GM08714 (cell line): ENCODE measurements around the gene PPIL1.

Experiments
- H3K4me3 ChIP-seq: fragments of 200-500 bp; sonication (Bioruptor generic); 2 replicates; pipeline ENCODE4 v1.5.1; 2014; ENCODE audit warnings: mild to moderate bottlenecking, low read length, inconsistent platforms
- ZNF274 ChIP-seq: IDR thresholded peaks from 2 replicates; pipeline ENCODE4 v1.6.1; 2012; ENCODE audit warnings: mild to moderate bottlenecking, low read depth, low read length

Gene PPIL1

DNA sequence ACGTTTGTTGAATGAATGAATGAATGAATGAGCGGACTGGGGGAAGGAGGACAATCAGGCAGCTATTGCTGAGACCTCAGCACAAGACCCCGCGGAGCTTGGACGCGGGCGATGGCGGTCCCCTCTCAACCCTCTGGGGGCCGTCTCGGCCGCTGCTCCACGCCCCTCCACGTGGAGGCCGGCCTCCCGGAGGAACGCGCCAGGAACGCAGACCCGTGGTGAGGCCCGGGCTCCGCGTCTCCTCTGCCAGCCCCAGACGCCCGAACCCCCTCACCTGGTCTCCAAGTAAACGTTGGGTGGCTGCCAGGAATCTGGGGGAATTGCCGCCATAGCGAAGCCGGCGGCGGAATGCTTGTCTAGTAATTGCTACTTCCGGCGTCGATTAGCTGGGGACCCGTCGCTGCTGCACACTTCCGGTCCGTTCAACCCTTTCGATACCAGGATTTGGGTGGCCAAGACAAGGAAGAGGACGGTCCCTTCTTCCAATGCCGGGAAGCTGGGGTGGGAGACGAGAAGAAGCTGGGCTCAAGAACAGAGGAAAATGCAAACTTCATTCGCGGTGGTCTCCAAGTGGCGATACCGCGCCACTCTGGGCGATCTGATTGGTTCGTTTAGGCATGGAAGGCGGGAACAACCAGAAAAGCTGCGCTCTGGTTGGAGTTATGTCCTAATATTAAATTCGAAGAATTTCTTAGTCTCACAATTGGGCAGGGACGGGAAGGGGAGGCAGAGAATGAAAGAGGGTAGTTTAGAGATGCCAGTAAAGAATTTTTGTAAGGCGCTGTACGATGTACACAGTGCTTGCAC is at the start of gene PPIL1:
TSS of gene PPIL1 (minus strand) at position 361 of the 807 bp plus-strand sequence. CDS start at position 330, 31 bp downstream.
- peak within 1 kb of the TSS; percentile 82 for H3K4me3 ChIP-seq
- no peak for TF ChIP-seq ZNF274

DNA sequence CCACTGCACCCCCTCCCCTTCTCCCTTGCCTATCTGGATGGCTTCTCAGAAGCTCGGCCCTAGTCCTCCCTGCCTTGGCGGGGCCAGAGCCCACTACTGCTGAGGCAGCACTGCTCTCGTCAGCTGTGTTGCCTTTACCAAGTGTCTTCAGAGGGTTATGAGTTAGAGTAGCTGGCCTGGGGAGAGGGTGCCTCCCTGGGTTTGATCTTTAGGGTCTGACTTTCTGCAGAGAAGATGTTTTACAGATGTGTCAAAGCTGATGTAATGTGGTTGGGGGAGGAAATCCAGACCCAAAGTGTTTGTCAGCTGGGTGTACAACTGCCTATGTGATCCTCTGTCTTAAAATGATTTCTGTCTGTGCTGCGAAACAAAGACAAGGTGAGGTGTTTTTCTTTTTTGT is 49.5 kb upstream of the PPIL1 start:
- no peak for TF ChIP-seq ZNF274
- no peak overlapping the region for H3K4me3 ChIP-seq

DNA sequence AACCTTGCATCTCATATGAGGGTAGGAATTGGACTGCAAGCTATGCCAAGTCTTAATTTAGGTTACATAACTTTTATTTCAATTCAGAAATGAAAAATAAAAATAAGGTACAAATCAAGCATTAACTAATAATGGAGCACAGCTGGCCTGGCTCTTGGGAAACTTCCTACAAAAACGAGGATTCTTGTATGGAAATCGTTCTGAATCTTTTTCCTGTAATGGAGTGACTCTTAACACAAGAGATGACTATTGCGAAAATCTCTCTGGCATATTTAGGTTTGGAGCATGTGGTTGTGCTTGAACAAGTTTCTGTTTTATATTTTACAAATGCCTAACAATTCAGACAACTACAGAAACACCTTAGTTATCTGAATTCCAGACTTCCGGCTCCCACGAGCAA is 45.9 kb upstream of the PPIL1 start:
- no peak overlapping the region for H3K4me3 ChIP-seq
- TF ChIP-seq ZNF274 = no peak

DNA sequence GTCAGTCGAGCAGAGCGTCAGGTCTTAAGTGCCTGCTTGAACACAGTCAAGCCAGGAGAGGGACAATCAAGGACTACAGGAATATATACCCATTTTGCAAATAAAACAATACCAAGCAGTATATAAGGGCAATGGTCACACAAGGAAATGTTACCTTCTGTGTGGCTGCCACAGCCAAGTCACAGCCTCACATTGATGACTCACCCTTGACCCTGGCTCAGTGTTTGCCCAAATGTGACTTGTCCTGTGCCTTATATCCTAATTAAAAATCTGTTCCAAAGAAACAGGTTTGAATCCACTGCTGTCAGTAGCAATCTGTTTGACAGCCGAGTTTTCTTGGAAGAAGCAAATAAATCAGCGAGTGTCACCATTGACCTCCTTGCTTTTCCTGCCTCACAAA is 45.4 kb upstream of the PPIL1 start:
- H3K4me3 ChIP-seq = no peak overlapping the region
- no peak for TF ChIP-seq ZNF274

DNA sequence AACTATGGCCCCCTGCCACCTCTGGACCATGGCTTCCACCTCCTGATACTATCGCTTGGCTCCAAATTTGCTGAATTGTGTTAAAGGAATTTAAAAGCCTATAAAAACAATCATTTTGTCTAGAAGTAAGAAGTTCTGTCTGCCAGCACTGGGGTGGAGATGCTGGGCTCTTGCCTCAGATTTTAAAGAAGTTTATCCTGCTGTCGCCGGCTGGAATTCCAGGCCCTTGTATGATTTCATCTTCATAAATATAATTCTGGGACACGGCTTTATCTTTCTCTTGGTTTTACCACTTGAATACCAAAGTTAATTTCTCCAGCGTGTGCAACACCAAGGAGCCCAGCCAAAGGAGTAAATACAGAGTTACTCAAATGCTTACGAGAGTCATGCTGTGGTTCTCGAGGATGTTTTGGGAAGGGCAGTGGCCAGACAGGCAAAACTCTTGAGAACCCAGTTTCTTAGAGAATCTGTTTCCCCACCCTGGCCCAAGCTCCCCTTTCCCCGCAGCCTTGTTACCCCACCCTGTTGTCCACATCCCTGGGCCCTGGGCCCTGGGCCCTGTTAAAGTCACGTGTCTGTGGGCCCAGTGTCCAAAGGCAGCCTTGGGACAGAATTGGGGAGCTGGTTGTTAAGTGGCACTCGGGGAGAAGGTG is 43.1 kb upstream of the PPIL1 start:
- H3K4me3 ChIP-seq = no peak overlapping the region
- no peak for TF ChIP-seq ZNF274

DNA sequence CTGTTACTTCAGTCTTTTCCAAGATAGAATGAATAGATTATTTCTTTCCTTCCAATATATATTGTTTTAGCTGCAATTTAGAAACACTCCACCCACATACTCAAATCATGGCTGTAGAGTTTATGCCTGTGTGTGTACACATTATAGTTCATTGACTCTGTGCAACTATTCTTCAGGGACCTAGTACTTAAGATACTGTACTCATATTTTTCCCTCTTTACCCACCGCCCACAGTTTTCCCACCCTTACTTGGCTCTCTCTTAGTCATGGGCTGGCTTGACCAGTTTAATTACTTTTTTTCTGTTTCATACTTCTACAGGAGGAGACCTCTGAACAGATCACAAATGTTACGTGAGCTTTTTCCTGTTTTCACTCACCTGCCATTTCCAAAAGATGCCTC is 41.5 kb upstream of the PPIL1 start:
- no peak overlapping the region for H3K4me3 ChIP-seq
- no peak for TF ChIP-seq ZNF274

DNA sequence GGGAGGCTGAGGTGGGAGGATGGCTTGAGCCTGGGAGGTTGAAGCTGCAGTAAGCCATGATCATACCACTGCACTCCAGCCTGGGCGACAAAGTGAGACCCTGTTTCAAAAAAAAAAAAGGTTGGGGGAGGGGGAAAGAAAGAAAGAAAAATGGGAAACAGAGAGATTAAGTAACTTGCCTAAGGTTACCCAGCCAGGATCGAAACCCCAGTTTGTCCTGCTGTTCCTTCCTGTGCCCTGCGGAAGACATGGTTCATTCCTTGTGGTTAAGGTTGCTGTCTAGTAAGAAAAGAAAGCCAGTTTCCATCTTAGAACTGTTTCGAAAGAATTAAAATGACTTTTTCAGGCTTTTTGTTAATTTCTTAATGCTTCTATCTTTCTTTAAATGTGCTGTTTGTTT is 41.0 kb upstream of the PPIL1 start:
- TF ChIP-seq ZNF274 = no peak
- no peak overlapping the region for H3K4me3 ChIP-seq

DNA sequence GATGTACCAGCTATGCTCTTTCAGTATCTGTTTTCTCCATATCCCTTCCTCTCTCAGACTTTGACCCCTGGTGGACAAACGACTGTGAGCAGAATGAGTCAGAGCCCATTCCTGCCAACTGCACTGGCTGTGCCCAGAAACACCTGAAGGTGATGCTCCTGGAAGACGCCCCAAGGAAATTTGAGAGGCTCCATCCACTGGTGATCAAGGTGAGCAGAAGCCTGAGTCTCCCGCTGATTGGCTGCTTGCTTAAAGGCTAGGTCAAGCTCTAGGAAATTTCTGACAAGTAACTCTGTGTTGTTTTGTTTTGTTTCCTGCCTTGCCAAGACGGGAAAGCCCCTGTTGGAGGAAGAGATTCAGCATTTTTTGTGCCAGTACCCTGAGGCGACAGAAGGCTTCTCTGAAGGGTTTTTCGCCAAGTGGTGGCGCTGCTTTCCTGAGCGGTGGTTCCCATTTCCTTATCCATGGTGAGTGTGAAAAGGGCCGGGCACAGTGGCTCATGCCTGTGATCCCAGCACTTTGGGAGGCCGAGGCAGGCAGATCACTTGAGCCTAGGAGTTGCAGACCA is 39.7 kb upstream of the PPIL1 start:
- no peak overlapping the region for H3K4me3 ChIP-seq
- TF ChIP-seq ZNF274 = no peak

DNA sequence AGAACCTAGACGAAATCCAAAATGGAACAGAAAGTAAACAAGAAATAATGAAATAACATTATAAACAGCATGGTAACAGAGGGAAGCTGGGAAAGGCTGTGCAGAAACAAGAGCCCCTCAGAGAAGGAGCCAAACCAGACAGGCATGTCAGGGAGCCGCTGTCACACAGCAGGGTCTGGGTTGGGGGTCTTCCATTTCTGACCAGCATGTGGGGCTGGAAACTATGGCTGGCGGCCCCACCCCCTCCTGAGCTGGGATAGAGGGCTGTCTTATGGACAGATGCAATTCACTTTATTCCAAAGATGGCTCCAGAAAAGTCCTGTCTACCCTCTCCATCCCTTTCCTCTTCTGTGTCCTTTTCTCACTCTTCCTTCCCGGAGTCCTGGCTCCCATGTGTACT is 38.5 kb upstream of the PPIL1 start:
- TF ChIP-seq ZNF274 = no peak
- no peak overlapping the region for H3K4me3 ChIP-seq

DNA sequence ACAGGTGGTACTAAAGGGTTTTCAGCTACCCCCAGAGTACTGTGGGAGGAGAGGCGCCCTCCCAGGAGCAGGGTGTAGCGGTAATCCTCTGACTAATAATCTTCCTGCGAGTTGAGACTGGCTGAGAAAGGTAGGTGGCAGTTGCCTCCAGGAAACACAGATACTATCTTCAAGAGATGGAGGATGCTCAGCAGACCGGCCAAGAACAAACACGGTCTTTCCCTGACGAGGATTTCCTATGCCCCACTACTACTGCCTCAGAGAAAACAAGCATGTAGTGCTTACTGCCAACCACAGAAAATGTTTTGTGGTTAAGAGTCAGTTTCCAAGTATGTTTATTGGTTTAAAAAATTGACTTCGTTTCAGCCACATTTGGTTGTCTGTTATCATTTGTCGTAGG is 38.0 kb upstream of the PPIL1 start:
- no peak overlapping the region for H3K4me3 ChIP-seq
- TF ChIP-seq ZNF274 = no peak

DNA sequence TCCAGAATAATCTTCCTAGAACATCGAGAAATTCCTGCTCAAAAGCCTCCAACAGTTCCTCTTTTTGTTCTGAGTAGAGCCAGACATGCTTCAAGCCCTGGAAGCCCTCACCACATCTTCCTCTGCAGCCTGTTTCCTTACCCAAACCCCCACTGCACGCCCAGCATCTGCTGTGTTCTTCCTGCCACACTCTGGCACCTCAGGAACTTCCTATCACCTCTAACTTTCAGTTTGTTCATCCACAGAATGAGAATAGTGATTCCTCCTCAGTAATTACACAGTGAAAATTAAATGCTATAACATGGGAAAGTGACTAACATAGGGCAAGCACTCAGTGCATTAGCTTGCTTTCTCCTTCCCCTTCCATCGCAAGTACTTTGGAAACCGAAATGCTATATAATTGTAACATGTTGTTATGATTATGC is 37.4 kb upstream of the PPIL1 start:
- no peak overlapping the region for H3K4me3 ChIP-seq
- TF ChIP-seq ZNF274 = no peak

DNA sequence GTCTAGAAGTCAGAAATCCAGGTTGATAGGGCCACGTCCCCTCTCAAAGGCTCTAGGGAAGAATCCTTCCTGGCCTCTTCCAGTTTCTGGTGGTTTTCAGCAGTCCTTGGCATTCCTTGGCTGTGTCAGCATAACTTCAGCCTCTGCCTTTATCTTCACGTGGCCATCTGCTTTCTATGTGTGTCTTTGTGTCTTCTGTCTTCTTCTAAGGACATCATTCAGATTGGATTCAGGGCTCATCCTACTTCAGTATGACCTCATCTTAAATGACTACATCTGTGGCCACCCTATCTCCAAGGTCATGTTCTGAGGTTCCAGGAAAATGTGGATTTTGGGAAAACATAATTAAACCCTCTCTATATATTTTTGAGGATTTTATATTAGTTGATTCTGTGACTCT is 34.1 kb upstream of the PPIL1 start:
- no peak for TF ChIP-seq ZNF274
- H3K4me3 ChIP-seq = no peak overlapping the region

DNA sequence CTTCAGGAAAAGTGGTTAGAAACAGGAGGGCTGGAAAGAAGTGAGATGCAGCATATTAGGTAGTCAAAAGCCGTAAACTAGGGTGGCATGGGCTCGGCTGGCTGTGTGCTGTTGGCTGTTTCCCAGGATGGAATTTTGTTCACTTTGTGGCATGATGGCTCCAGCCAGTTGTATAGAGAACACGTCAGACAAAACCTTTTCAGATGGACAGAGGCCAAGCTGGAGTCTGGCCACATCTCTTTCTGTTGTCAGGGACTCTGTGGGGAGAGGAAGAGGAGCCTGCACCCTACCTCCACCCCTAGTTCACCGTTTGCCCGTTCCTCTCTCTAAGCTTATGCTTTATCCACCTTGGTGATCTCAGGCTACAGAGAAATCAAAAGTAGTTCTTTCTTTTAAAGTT is 33.2 kb upstream of the PPIL1 start:
- no peak overlapping the region for H3K4me3 ChIP-seq
- no peak for TF ChIP-seq ZNF274

DNA sequence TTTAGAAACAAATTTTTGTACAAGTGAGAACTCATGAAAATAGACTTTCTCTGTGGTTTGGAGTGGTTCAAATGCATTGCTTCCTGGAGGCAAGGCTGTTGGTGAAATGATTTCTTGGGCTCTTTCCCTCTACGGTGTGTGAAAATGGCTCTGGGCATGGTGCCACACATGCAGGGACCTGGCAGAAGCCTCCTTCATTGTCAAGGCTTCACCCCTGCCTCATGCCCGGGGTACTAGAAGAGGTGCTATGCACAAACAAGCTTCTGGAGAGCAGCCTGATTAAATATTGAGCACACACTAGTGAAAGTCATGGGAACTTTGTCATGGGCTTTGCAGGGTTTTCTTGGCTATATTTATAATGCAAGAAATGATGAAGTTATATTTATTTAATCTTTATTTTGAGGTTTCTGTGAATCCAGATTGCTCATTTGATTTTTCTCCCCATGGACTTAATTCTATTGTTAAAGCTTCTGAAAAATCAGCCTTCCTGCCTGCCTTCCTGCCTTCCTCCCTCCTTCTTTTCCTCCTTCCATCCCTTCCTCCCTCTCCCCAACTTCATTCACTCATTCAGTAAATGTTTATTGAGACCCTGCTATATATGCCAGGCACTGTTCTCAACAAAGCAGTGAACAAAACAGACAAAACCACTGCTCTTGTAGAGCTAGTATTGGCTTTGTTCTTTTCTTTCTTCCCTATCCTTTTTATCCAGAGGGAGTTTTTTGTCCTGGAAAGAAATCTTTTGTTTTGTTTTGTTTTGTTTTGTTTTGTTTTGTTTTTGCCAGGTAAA is 32.1 kb upstream of the PPIL1 start:
- TF ChIP-seq ZNF274 = no peak
- H3K4me3 ChIP-seq = no peak overlapping the region
